Measurements from ENCODE around the gene P2RY12.

P2RY12 gene

DNA sequence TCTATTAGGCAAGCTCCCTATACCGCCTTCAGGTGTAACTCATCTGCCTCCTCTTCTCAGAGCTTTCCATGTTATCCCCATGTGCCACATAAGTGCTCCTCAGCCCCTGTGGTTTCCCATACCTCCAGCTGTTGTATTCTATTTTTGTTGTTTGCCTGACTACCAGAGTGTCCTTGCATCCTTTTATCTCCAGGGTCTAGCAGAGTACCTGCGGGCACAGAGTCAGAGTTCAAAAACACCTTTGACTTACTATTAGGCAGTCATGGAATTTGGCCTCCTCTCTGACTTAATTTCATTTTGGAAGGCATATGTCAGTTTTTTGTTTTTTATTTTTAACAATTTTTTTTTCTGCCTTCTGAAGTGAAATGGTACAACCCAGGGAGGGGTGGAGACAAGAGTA is 75.0 kb downstream of the P2RY12 start:
- H3K27me3 ChIP-seq (ENCODE audit: insufficient read depth, insufficient read length) = peaks cover 7% of the 10 kb centered on the region
- H3K36me3 ChIP-seq (ENCODE audit: insufficient read depth, insufficient read length, low read length) = no peaks in the 10 kb centered on the region
- DNase-seq (ENCODE audit: low read depth, low spot score) = no peak
- no peak overlapping the region for H3K9ac ChIP-seq (ENCODE audit: insufficient read length, low read depth)
- H3K4me1 ChIP-seq (ENCODE audit: insufficient read depth, insufficient read length) = peaks cover 7% of the 10 kb centered on the region
- no peak overlapping the region for H3K4me3 ChIP-seq (ENCODE audit: insufficient read length, low read depth)
- TF ChIP-seq SUZ12 (IDR thresholded peaks at IDR 0.05; ENCODE audit: extremely low read depth, insufficient read depth, insufficient read length) (no peak), YY1 (IDR thresholded peaks at IDR 0.05; ENCODE audit: insufficient read depth, insufficient read length) (no peak), ZNF274 (IDR thresholded peaks at IDR 0.05; ENCODE audit: low read depth, low read length) (no peak)
- no peaks in the 10 kb centered on the region for H3K9me3 ChIP-seq (ENCODE audit: insufficient read depth, low read length)

DNA sequence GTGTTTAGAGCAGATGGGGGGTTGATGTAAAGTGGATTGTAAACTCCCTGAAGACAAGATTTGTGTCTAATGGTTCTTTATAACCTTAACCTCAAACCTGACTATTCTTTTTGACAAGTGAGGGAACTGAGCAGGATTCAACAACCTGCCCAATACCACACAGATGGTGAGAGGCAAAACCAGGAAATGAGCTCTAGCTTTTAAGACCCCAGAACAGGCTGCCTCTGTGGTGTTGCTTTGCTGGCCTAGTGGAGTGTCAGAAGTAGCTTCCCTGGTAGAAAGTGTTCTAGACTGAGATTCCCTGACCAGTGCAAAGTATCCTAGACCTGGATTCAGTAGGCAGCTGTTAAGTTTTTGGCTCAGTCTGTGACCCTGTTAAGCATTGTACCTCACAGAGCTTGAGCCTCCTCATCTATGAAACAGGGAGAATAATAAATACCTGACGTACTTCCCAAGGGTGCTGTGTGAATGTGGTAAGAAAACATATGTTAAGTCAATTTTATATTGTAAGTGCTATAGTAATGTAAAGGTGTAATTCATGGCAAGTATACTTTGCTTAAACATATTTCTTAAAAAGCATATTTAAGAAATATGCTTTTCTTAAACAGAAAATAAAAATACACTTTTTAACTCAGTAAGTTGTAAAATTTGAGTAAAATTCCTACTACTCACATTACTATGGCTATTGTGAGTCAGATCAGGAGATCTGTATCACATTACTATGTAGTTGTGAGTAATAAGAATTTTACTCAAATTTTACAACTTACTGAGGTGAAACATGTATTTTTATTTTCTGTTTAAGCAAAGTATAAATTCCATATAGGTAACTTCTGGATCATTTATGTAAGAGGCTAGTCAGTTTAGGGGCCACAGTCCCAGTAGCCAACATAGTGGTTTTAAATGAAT is 76.7 kb downstream of the P2RY12 start:
- H3K9me3 ChIP-seq (ENCODE audit: insufficient read depth, low read length) = no peaks in the 10 kb centered on the region
- H3K9ac ChIP-seq (ENCODE audit: insufficient read length, low read depth) = no peak overlapping the region
- no peak for DNase-seq (ENCODE audit: low read depth, low spot score)
- peaks cover 9% of the 10 kb centered on the region for H3K4me1 ChIP-seq (ENCODE audit: insufficient read depth, insufficient read length)
- H3K36me3 ChIP-seq (ENCODE audit: insufficient read depth, insufficient read length, low read length) = no peaks in the 10 kb centered on the region
- H3K4me3 ChIP-seq (ENCODE audit: insufficient read length, low read depth) = no peak overlapping the region
- TF ChIP-seq YY1 (IDR thresholded peaks at IDR 0.05; ENCODE audit: insufficient read depth, insufficient read length) = no peak
- no peak for TF ChIP-seq SUZ12 (IDR thresholded peaks at IDR 0.05; ENCODE audit: extremely low read depth, insufficient read depth, insufficient read length)
- no peak for TF ChIP-seq ZNF274 (IDR thresholded peaks at IDR 0.05; ENCODE audit: low read depth, low read length)
- peaks cover 7% of the 10 kb centered on the region for H3K27me3 ChIP-seq (ENCODE audit: insufficient read depth, insufficient read length)

- TF ChIP-seq ZNF274 (IDR thresholded peaks at IDR 0.05; ENCODE audit: low read depth, low read length) = no peak
- TF ChIP-seq SUZ12 (IDR thresholded peaks at IDR 0.05; ENCODE audit: extremely low read depth, insufficient read depth, insufficient read length) = no peak
- TF ChIP-seq YY1 (IDR thresholded peaks at IDR 0.05; ENCODE audit: insufficient read depth, insufficient read length) = no peak
- Histone ChIP-seq H3K27me3 (ENCODE audit: insufficient read depth, insufficient read length) (peaks cover 7% of the 10 kb centered on the region), H3K36me3 (ENCODE audit: insufficient read depth, insufficient read length, low read length) (no peaks in the 10 kb centered on the region), H3K9me3 (ENCODE audit: insufficient read depth, low read length) (no peaks in the 10 kb centered on the region), H3K4me1 (ENCODE audit: insufficient read depth, insufficient read length) (peaks cover 9% of the 10 kb centered on the region), H3K9ac (ENCODE audit: insufficient read length, low read depth) (no peak overlapping the region), H3K4me3 (ENCODE audit: insufficient read length, low read depth) (no peak overlapping the region)
- DNase-seq (ENCODE audit: low read depth, low spot score) = no peak
Measured at GRCh38 chr3:151307131-151307530, 77.4 kb downstream of the P2RY12 start.

DNA sequence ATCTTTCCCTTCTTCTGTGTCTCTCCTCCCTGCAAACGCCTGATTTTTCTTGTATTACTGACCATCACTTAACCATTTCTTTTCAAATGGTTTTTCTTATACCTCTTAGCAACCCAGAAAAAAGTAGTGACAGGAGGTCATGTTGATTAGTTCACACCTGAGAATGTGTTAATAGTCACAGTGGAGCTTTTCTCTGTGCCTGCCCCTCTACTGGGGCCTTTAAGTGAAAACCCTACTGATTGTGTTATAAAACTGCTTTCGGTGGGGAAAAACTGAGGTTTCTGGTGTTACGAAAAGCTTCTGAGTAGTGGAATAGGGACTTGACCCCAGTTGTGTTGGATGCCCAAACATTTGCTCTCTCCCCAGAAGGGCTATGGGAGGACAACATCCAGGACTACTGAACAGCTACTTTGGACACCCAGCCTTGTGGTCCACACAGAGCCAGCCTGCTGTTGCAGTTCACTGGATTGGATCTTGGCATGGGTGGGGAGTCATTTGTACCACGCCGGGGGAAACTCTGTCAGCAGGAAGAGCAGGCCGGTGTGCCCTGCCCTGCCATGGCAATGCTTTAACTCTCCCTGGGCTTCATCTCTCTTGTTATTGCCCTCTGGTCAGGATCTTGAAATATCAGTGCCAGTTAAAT is 78.3 kb downstream of the P2RY12 start:
- peaks cover 7% of the 10 kb centered on the region for H3K27me3 ChIP-seq (ENCODE audit: insufficient read depth, insufficient read length)
- DNase-seq (ENCODE audit: low read depth, low spot score) = no peak
- no peak overlapping the region for H3K9ac ChIP-seq (ENCODE audit: insufficient read length, low read depth)
- H3K36me3 ChIP-seq (ENCODE audit: insufficient read depth, insufficient read length, low read length) = no peaks in the 10 kb centered on the region
- no peak overlapping the region for H3K4me3 ChIP-seq (ENCODE audit: insufficient read length, low read depth)
- H3K4me1 ChIP-seq (ENCODE audit: insufficient read depth, insufficient read length) = peaks cover 9% of the 10 kb centered on the region
- TF ChIP-seq SUZ12 (IDR thresholded peaks at IDR 0.05; ENCODE audit: extremely low read depth, insufficient read depth, insufficient read length) (no peak), YY1 (IDR thresholded peaks at IDR 0.05; ENCODE audit: insufficient read depth, insufficient read length) (no peak), ZNF274 (IDR thresholded peaks at IDR 0.05; ENCODE audit: low read depth, low read length) (no peak)
- H3K9me3 ChIP-seq (ENCODE audit: insufficient read depth, low read length) = no peaks in the 10 kb centered on the region

- no peak overlapping the region for H3K9ac ChIP-seq (ENCODE audit: insufficient read length, low read depth)
- no peak overlapping the region for H3K4me3 ChIP-seq (ENCODE audit: insufficient read length, low read depth)
- H3K4me1 ChIP-seq (ENCODE audit: insufficient read depth, insufficient read length) = peaks cover 9% of the 10 kb centered on the region
- no peaks in the 10 kb centered on the region for H3K36me3 ChIP-seq (ENCODE audit: insufficient read depth, insufficient read length, low read length)
- peaks cover 7% of the 10 kb centered on the region for H3K27me3 ChIP-seq (ENCODE audit: insufficient read depth, insufficient read length)
- no peaks in the 10 kb centered on the region for H3K9me3 ChIP-seq (ENCODE audit: insufficient read depth, low read length)
- no peak for DNase-seq (ENCODE audit: low read depth, low spot score)
- TF ChIP-seq SUZ12 (IDR thresholded peaks at IDR 0.05; ENCODE audit: extremely low read depth, insufficient read depth, insufficient read length) (no peak), YY1 (IDR thresholded peaks at IDR 0.05; ENCODE audit: insufficient read depth, insufficient read length) (no peak), ZNF274 (IDR thresholded peaks at IDR 0.05; ENCODE audit: low read depth, low read length) (no peak)
Measured at GRCh38 chr3:151305775-151306151, 78.8 kb downstream of the P2RY12 start.

DNA sequence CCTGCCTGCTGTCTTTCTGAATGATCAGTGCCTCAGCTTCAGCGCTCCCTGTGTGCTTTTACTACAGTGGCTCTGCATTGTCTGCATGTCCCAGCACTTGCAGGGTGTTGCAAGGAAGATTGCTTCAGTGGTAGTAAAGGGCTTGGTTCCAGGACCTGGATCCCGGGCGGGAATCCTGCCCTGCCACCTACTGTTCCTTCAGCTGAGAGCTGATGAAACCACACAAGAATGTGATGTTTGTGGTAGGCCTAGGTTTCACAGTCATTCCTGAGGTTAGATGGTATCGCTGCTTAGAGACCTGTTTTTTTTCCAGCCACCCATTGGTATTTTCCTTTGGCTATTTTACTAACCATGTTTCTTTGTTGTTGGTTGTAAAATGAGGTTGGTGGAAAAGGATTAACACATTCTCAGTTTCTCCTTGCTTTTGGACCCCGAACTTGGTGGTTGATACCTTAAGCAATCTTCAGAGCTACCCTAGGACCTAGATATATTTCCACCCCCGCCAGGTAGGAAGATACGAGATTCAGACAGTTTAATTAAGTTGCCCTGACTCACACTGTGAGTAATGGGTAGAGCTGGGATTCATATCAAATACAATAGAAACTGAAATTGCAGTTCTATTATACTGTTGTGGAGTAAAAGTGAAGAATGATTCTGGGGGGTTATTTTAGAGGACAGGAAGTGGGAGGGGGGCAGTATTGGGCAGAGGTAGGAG is 79.3 kb downstream of the P2RY12 start:
- H3K36me3 ChIP-seq (ENCODE audit: insufficient read depth, insufficient read length, low read length) = no peaks in the 10 kb centered on the region
- no peak for TF ChIP-seq ZNF274 (IDR thresholded peaks at IDR 0.05; ENCODE audit: low read depth, low read length)
- no peak for TF ChIP-seq YY1 (IDR thresholded peaks at IDR 0.05; ENCODE audit: insufficient read depth, insufficient read length)
- no peak for TF ChIP-seq SUZ12 (IDR thresholded peaks at IDR 0.05; ENCODE audit: extremely low read depth, insufficient read depth, insufficient read length)
- peaks cover 7% of the 10 kb centered on the region for H3K27me3 ChIP-seq (ENCODE audit: insufficient read depth, insufficient read length)
- H3K4me1 ChIP-seq (ENCODE audit: insufficient read depth, insufficient read length) = peaks cover 9% of the 10 kb centered on the region
- DNase-seq (ENCODE audit: low read depth, low spot score) = peak; percentile 81
- no peak overlapping the region for H3K9ac ChIP-seq (ENCODE audit: insufficient read length, low read depth)
- no peaks in the 10 kb centered on the region for H3K9me3 ChIP-seq (ENCODE audit: insufficient read depth, low read length)
- no peak overlapping the region for H3K4me3 ChIP-seq (ENCODE audit: insufficient read length, low read depth)

DNA sequence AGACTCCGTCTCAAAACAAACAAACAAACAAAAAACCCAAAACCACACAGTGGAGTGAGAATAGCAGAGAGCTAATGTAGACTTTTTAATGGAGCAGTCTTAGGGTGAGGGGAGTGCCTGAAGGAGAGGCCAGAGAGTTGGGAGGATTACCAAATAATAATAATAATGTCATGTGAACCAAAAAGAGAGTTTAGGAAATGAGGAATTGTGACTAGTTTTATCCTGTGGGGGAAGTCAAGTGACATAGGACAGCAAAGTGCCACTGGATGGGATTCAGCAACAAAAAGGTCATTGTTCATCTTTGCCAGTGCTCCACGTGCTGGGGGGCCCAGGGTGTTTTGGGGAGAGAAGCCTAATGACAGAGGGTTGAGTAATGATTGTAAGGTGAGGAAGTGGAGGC is 80.8 kb downstream of the P2RY12 start:
- H3K4me1 ChIP-seq (ENCODE audit: insufficient read depth, insufficient read length) = peaks cover 9% of the 10 kb centered on the region
- peaks cover 7% of the 10 kb centered on the region for H3K27me3 ChIP-seq (ENCODE audit: insufficient read depth, insufficient read length)
- no peak for DNase-seq (ENCODE audit: low read depth, low spot score)
- H3K9me3 ChIP-seq (ENCODE audit: insufficient read depth, low read length) = no peaks in the 10 kb centered on the region
- H3K36me3 ChIP-seq (ENCODE audit: insufficient read depth, insufficient read length, low read length) = no peaks in the 10 kb centered on the region
- TF ChIP-seq YY1 (IDR thresholded peaks at IDR 0.05; ENCODE audit: insufficient read depth, insufficient read length) = no peak
- TF ChIP-seq ZNF274 (IDR thresholded peaks at IDR 0.05; ENCODE audit: low read depth, low read length) = no peak
- no peak for TF ChIP-seq SUZ12 (IDR thresholded peaks at IDR 0.05; ENCODE audit: extremely low read depth, insufficient read depth, insufficient read length)
- no peak overlapping the region for H3K4me3 ChIP-seq (ENCODE audit: insufficient read length, low read depth)
- no peak overlapping the region for H3K9ac ChIP-seq (ENCODE audit: insufficient read length, low read depth)
